Middle frontal gyrus (tissue), 1 donor: Measurements from ENCODE around the gene PNMA8C.
"Not testable (repeated sequence)": the region's sequence is repeated elsewhere in the genome, so short reads cannot be mapped to it uniquely, and the experiment has no call there.

Experiments used
- DNase-seq: peaks from one replicate; pipeline ENCODE4 v3.0.0-alpha.2; 2015; ENCODE audit warnings: low spot score; ENCODE audit errors: extremely low spot score

The PNMA8C gene

GRCh38 chr19:46390121-46390858 is 38.4 kb downstream of the PNMA8C start:
- no peak for DNase-seq

- no peak for DNase-seq
These were observed 40.2 kb downstream of the PNMA8C start for GRCh38 chr19:46388311-46389095.

GRCh38 chr19:46387713-46388130 is 41.0 kb downstream of the PNMA8C start:
- no peak for DNase-seq

- DNase-seq = no peak
These were observed 41.6 kb downstream of the PNMA8C start for GRCh38 chr19:46386996-46387712.

GRCh38 chr19:46386151-46386550 is 42.6 kb downstream of the PNMA8C start:
- DNase-seq = no peak

GRCh38 chr19:46385636-46386035 is 43.1 kb downstream of the PNMA8C start:
- DNase-seq = no peak

- DNase-seq = no peak
These were observed 44.3 kb downstream of the PNMA8C start for GRCh38 chr19:46384396-46384795.

GRCh38 chr19:46383846-46384245 is 44.9 kb downstream of the PNMA8C start:
- DNase-seq = no peak

- DNase-seq = no peak
These were observed 45.4 kb downstream of the PNMA8C start for GRCh38 chr19:46383171-46383815.

GRCh38 chr19:46381756-46382345 is 46.9 kb downstream of the PNMA8C start:
- no peak for DNase-seq

GRCh38 chr19:46381346-46381745 is 47.4 kb downstream of the PNMA8C start:
- DNase-seq = no peak

- no peak for DNase-seq
These were observed 48.0 kb downstream of the PNMA8C start for GRCh38 chr19:46380690-46381089.

- no peak for DNase-seq
These were observed 50.5 kb downstream of the PNMA8C start for GRCh38 chr19:46378268-46378667.

- no peak for DNase-seq
These were observed 52.2 kb downstream of the PNMA8C start for GRCh38 chr19:46376241-46377153.

GRCh38 chr19:46375476-46376067 is 53.2 kb downstream of the PNMA8C start:
- DNase-seq = not testable (repeated sequence)
